HFF-Myc (cell line): ENCODE data around the gene CASP1.
"Not testable (repeated sequence)": the region's sequence is repeated elsewhere in the genome, so short reads cannot be mapped to it uniquely, and the experiment has no call there.

ENCODE experiments used
- DNase-seq: peaks from one replicate; pipeline ENCODE4 v3.0.0-alpha.2; 2011; ENCODE audit warnings: low read depth; ENCODE audit errors: extremely low read depth
- H3K4me3 ChIP-seq: replicated peaks from 2 replicates; pipeline ENCODE4 v1.5.1; 2011; ENCODE audit warnings: low read depth, mild to moderate bottlenecking, control low read depth, low read length
- CTCF ChIP-seq: IDR thresholded peaks from 2 replicates; pipeline ENCODE4 v1.5.1; 2012; ENCODE audit warnings: mild to moderate bottlenecking, low read depth, low read length, control low read depth; ENCODE audit errors: missing control alignments

The CASP1 gene

GRCh38 chr11:105040703-105041102 is 5.8 kb upstream of the CASP1 start:
- no peak for DNase-seq
- no peak for TF ChIP-seq CTCF
- H3K4me3 ChIP-seq = no peak overlapping the region

DNA sequence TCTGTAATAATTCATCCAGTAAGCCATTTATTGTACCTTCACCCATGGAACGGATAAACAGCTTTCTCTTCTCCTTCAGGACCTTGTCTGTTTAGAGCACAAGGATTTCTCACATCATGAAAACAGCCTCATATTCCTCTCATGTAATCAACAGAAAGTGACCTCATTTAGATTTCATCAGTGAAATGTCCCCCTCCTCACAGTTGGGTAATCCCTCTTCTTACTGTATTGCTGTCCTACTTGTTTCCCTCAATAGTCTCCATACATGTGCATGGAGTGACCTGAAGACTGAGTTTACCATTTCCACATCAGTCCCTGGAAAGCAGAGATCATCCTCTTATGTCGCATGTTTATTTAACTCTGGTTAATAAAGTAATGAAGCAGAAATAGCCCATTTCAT is 556 bp downstream of the CASP1 start:
- H3K4me3 ChIP-seq = peak overlapping the region; percentile 31
- not testable (repeated sequence) for DNase-seq

- no peak for TF ChIP-seq CTCF
- H3K4me3 ChIP-seq = no peak overlapping the region
- DNase-seq = no peak
Measured at GRCh38 chr11:105033781-105034180, 1.2 kb downstream of the CASP1 start.

GRCh38 chr11:105033343-105033742 is 1.6 kb downstream of the CASP1 start:
- no peak for TF ChIP-seq CTCF
- H3K4me3 ChIP-seq = no peak overlapping the region
- DNase-seq = no peak

DNA sequence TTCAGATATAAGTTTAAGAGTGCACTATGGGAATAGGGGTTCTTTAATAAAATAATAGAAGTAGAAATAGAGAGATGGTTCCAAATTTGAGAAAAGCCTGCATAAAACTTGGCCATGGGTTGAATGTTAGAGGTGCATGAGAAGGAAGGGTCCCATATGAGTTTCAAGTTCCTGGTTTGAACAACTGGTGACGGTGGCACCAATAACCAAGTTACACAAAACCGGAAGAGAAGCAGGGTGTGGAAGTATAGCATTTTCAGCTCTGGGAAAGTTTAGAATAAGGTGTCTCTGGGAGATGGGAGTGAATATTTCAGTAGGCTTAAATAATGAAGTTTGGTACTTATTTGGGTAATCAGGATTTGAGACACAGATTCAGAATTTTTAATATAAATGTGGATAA is 2.4 kb downstream of the CASP1 start:
- TF ChIP-seq CTCF = no peak
- DNase-seq = no peak
- H3K4me3 ChIP-seq = no peak overlapping the region

GRCh38 chr11:105027678-105028077 is 7.3 kb downstream of the CASP1 start:
- no peak overlapping the region for H3K4me3 ChIP-seq
- DNase-seq = no peak
- TF ChIP-seq CTCF = no peak

DNA sequence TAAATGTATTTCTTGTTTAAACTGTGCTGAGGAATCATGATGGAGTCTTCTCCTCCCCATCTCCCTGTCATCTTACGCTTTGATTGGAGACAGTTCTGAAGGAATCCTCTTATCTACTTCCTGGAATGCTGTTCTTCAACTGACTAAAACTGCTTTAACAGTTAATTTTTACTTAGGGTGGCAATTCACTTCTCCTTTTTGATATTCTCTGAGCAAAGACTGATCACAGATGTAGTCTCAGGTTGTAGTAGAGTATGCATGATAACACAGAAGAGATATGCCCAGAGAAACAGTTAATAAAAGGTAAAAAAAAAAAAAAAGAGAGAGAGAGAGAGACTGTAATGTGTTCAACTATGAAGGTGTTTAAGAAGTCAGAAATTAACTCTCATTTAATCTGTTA is 10.6 kb downstream of the CASP1 start:
- TF ChIP-seq CTCF = no peak
- DNase-seq = no peak
- no peak overlapping the region for H3K4me3 ChIP-seq
